HG03439 (cell line): ENCODE measurements around the gene ZNF273.
"Not testable (repeated sequence)": the region's sequence is repeated elsewhere in the genome, so short reads cannot be mapped to it uniquely, and the experiment has no call there.

Source experiments
- ATAC-seq: cut with Tn5 transposase; IDR thresholded peaks from one replicate; pipeline ENCODE4 v1.9.1; 2021; ENCODE audit warnings: mild to moderate bottlenecking, moderate library complexity; ENCODE audit not compliant: unreplicated experiment

Gene ZNF273

GRCh38 chr7:64944667-64945502 lies 41.8 kb downstream of the ZNF273 start:
- ATAC-seq: not testable (repeated sequence)

- no peak for ATAC-seq
Measured at GRCh38 chr7:64945503-64946175, 42.6 kb downstream of the ZNF273 start.

- ATAC-seq: no peak
Measured at GRCh38 chr7:64946772-64947171, 43.7 kb downstream of the ZNF273 start.

- no peak for ATAC-seq
Measured at GRCh38 chr7:64947252-64948000, 44.4 kb downstream of the ZNF273 start.

GRCh38 chr7:64948774-64949173 lies 45.7 kb downstream of the ZNF273 start:
- not testable (repeated sequence) for ATAC-seq

- not testable (repeated sequence) for ATAC-seq
Measured at GRCh38 chr7:64950673-64951072, 47.6 kb downstream of the ZNF273 start.

GRCh38 chr7:64951250-64951848 lies 48.3 kb downstream of the ZNF273 start:
- ATAC-seq: no peak

GRCh38 chr7:64959072-64959747 lies 56.1 kb downstream of the ZNF273 start:
- ATAC-seq: no peak

- no peak for ATAC-seq
Measured at GRCh38 chr7:64965594-64965993, 62.5 kb downstream of the ZNF273 start.

GRCh38 chr7:64978497-64979203 lies 75.6 kb downstream of the ZNF273 start:
- no peak for ATAC-seq
